GM12878 (cell line): ENCODE results near the gene TSSK2. TPM values are rescaled to one million over a fixed set of nuclear protein-coding genes. Genes with fewer than 3 reads are reported as not detected.

ENCODE experiments used
- ATAC-seq: fragments of 200-7000 bp; cut with Tn5 transposase; 3 replicates; pipeline ENCODE4 v1.9.1; 2020; ENCODE audit warnings: mild to moderate bottlenecking, moderate library complexity
- Bru-seq: library from RNA; stranded (reverse); fragments of 400-500 nt; gene quantifications from one replicate; lab custom pipeline; 2021; lab: Mats Ljungman, UMichigan
- BruChase-seq, 2 experiments: library from RNA; stranded (reverse); fragments of 400-500 nt; gene quantifications; one replicate each; lab custom pipeline; 2021; lab: Mats Ljungman, UMichigan
- BruUV-seq: library from RNA; stranded (reverse); fragments of 400-500 nt; replicated peaks from 2 replicates; lab custom pipeline; 2021; lab: Mats Ljungman, UMichigan
- CTCF ChIA-PET: fragments of 300-600 bp; sonication (Branson Sonifier 250); formaldehyde crosslinking; extraction: SDS; loops from one replicate; lab custom pipeline; 2021; ENCODE audit warnings: inconsistent platforms; lab: Yijun Ruan, JAX
- POLR2A ChIA-PET: fragments of 350-600 bp; formaldehyde crosslinking; extraction: SDS; loops from one replicate; lab custom pipeline; 2021; ENCODE audit warnings: inconsistent platforms; lab: Charles Lee
- RAD21 ChIA-PET: fragments of 300-600 bp; sonication (Branson Sonifier 250); formaldehyde crosslinking; loops from one replicate; lab custom pipeline; 2023; ENCODE audit warnings: antibody characterized with exemption; ENCODE audit not compliant: unreplicated experiment; lab: Charles Lee
- SMC1A ChIA-PET: fragments of 300-600 bp; sonication (Branson Sonifier 250); formaldehyde crosslinking; loops from one replicate; lab custom pipeline; 2023; ENCODE audit not compliant: unreplicated experiment, uncharacterized antibody; lab: Charles Lee
- DNase-seq: peaks from one replicate; pipeline ENCODE4 v3.0.0-alpha.2; 2011; ENCODE audit warnings: low read depth, low spot score
- FAIRE-seq: peaks from 3 replicates; lab custom pipeline; 2011; peaks lifted over from hg19 to GRCh38; lab: Jason Lieb, UNC
- H2AFZ ChIP-seq: 2 replicates; pipeline ENCODE4 v1.6.0; 2011; ENCODE audit warnings: low read depth, low read length, control low read depth; ENCODE audit not compliant: control insufficient read depth
- H3K27ac ChIP-seq: 2 replicates; pipeline ENCODE4 v1.5.1; 2011; ENCODE audit warnings: control low read depth; ENCODE audit not compliant: control insufficient read depth, insufficient read depth
- H3K27me3 ChIP-seq, 2 experiments: replicated peaks in 1 of 2; 2 replicates each; pipeline versions ENCODE4 v1.6.0 to v1.6.1; 2011; ENCODE audit warnings: low read length in 1 of 2; ENCODE audit not compliant: control insufficient read depth in 2 of 2, insufficient read depth in 2 of 2
- H3K36me3 ChIP-seq, 2 experiments: 2 replicates each; pipeline ENCODE4 v1.5.1; 2011; ENCODE audit warnings: low read length in 1 of 2; ENCODE audit not compliant: control insufficient read depth in 2 of 2, insufficient read depth in 2 of 2
- H3K4me1 ChIP-seq: 2 replicates; pipeline ENCODE4 v1.6.1; 2011; ENCODE audit warnings: mild to moderate bottlenecking, low read length, moderate library complexity, mixed read lengths; ENCODE audit not compliant: control insufficient read depth, insufficient read depth
- H3K4me2 ChIP-seq: 2 replicates; pipeline ENCODE4 v1.6.0; 2011; ENCODE audit warnings: control low read depth; ENCODE audit not compliant: control insufficient read depth, insufficient read depth
- H3K4me3 ChIP-seq: fragments of 200-600 bp; sonication (generic); 2 replicates; pipeline ENCODE4 v1.5.1; 2016
- H3K79me2 ChIP-seq: 2 replicates; pipeline ENCODE4 v1.6.0; 2011; ENCODE audit warnings: low read length; ENCODE audit not compliant: control insufficient read depth, insufficient read depth
- H3K9ac ChIP-seq: 2 replicates; pipeline ENCODE4 v1.8.0; 2011; ENCODE audit warnings: low read length, control low read depth, mixed read lengths; ENCODE audit not compliant: control insufficient read depth, insufficient read depth
- H3K9me3 ChIP-seq: replicated peaks from 3 replicates; pipeline ENCODE4 v1.5.1; 2011; ENCODE audit warnings: mild to moderate bottlenecking, low read length; ENCODE audit not compliant: control insufficient read depth, insufficient read depth
- H4K20me1 ChIP-seq: 2 replicates; pipeline ENCODE4 v1.6.0; 2011; ENCODE audit not compliant: control insufficient read depth, insufficient read depth
- CBX3 ChIP-seq: fragments of 200-600 bp; sonication (generic); IDR thresholded peaks from 2 replicates; pipeline ENCODE4 v1.6.1; 2016; ENCODE audit warnings: low read depth, borderline replicate concordance
- SMAD1 ChIP-seq: fragments of 450-650 bp; IDR thresholded peaks from 2 replicates; pipeline ENCODE4 v1.6.1; 2018; ENCODE audit warnings: mild to moderate bottlenecking, low read depth; ENCODE audit not compliant: partially characterized antibody
- SUPT20H ChIP-seq: IDR thresholded peaks from 2 replicates; pipeline ENCODE4 v1.6.1; 2011; ENCODE audit warnings: low read depth, mild to moderate bottlenecking, low read length, moderate library complexity, borderline replicate concordance; ENCODE audit not compliant: control insufficient read depth
- TCF12 ChIP-seq: IDR thresholded peaks from 2 replicates; pipeline ENCODE4 v1.6.1; 2011; ENCODE audit warnings: low read depth, mild to moderate bottlenecking, low read length
- WGBS: methylation state at CpG from one replicate; pipeline ENCODE4 v1.1.6; 2016; ENCODE audit warnings: low lambda C conversion rate; ENCODE audit not compliant: insufficient replicate concordance, insufficient coverage; ENCODE audit errors: missing lambda C conversion rate; 5-methylcytosine and 5-hydroxymethylcytosine counted together
- in situ Hi-C: fragments of 300-500 bp; cut with MboI; formaldehyde crosslinking; loops from 9 replicates; pipeline ENCODE4 v1.14.3; 2018; ENCODE audit warnings: mixed read lengths
- intact Hi-C: fragments of 100-400 bp; cut with micrococcal nuclease; formaldehyde crosslinking; loops from one replicate; pipeline ENCODE4 v1.14.2; 2022; ENCODE audit not compliant: unreplicated experiment
- long read RNA-seq, 2 experiments: library from polyadenylated mRNA; unstranded; transcript quantifications; one replicate each; pipeline ENCODE4 v2.0.0, GENCODE V29; 2019 to 2020
- polyA minus RNA-seq, 3 experiments: library from RNA; depleted of rRNA, polyadenylated mRNA; stranded (reverse); fragments of >200 nt; gene quantifications; 2 replicates each; pipeline ENCODE4 v1.2.3, GENCODE V29; 2011
- polyA plus RNA-seq, 11 experiments: library from polyadenylated mRNA; depleted of rRNA in 4 of 11; unstranded in 6 of 11; stranded (reverse) in 5 of 11; fragments of >200 nt; fragmentation: Nextera tagmentation in 4 of 11; fragmentation: Illumina TruSeq in 1 of 11; extraction: Ambion mirVana in 4 of 11; extraction: Trizol in 1 of 11; gene quantifications; 1 replicate in 1 of 11; 2 replicates in 10 of 11; pipeline versions ENCODE4 v1.2.1 to v1.2.3, GENCODE V29; 2011 to 2016; ENCODE audit warnings: inconsistent platforms in 2 of 11, missing spikeins in 2 of 11, low read depth in 1 of 11
- total RNA-seq, 4 experiments: library from RNA; depleted of rRNA in 3 of 4; stranded (reverse); fragments of >200 nt in 3 of 4; fragmentation: Illumina TruSeq in 1 of 4; extraction: Trizol in 1 of 4; gene quantifications; 2 replicates each; pipeline versions ENCODE4 v1.2.1 to v1.2.3, GENCODE V29; 2013 to 2021
- TF ChIP-seq, protein P1 (sequence below): fragments of 450-650 bp; IDR thresholded peaks from 2 replicates; pipeline ENCODE4 v1.6.1; 2017; ENCODE audit warnings: mild to moderate bottlenecking, low read depth, inconsistent platforms; ENCODE audit not compliant: poor library complexity, severe bottlenecking
- TF ChIP-seq, protein P2 (sequence below): IDR thresholded peaks from 2 replicates; pipeline ENCODE4 v1.6.1; 2011; ENCODE audit warnings: borderline replicate concordance, low read depth, mild to moderate bottlenecking, moderate library complexity, low read length; ENCODE audit not compliant: insufficient read depth, poor library complexity, severe bottlenecking
- TF ChIP-seq, protein P3 (sequence below): fragments of 450-650 bp; IDR thresholded peaks from 2 replicates; pipeline ENCODE4 v1.6.1; 2017; ENCODE audit warnings: mild to moderate bottlenecking, moderate library complexity

TSSK2 gene
- total RNA-seq (2013; cell fraction: nucleolus; rRNA removed), result not detected in 2 replicates
- total RNA-seq (2014; rRNA removed) (0.17 TPM in 1 of 2 replicates, not detected in the other), total RNA-seq (2014; rRNA removed; fragmentation: Illumina TruSeq; extraction: Trizol) (not detected in 2 replicates), total RNA-seq (2021) (not detected in 2 replicates), polyA plus RNA-seq (2011; rRNA removed) (not detected in 2 replicates), polyA plus RNA-seq (2014; fragmentation: Illumina TruSeq; extraction: Trizol) (0.03 TPM in 1 of 2 replicates, not detected in the other), polyA plus RNA-seq (2014; fragmentation: Nextera tagmentation; extraction: Ambion mirVana) (not detected), polyA plus RNA-seq (2014; rRNA removed) (not detected in 2 replicates), polyA plus RNA-seq (2016; fragmentation: Nextera tagmentation; extraction: Ambion mirVana) (not detected), polyA minus RNA-seq (2011; rRNA and poly(A)+ RNA removed) (not detected in 2 replicates), Bru-seq, nascent RNA (percentile 25 among the genes with signal in this experiment), BruChase-seq, experiment 1, labeled RNA remaining after a 6-hour chase (percentile 21 among the genes with signal in this experiment), BruChase-seq, experiment 2, labeled RNA remaining after a 2-hour chase (percentile 31 among the genes with signal in this experiment)
- polyA plus RNA-seq (2011; ENCODE audit: low read depth), result not detected
- polyA plus RNA-seq (2011; cell fraction: cytosol; rRNA removed), result not detected in 2 replicates
- not detected in 2 replicates for polyA plus RNA-seq (2011; cell fraction: nucleus; rRNA removed)
- not detected in 2 replicates for polyA plus RNA-seq (2012)
- polyA minus RNA-seq (2011; cell fraction: cytosol; rRNA and poly(A)+ RNA removed), result not detected in 2 replicates
- polyA minus RNA-seq (2011; cell fraction: nucleus; rRNA and poly(A)+ RNA removed), result not detected in 2 replicates
- long read RNA-seq, experiment 1, result 0 reads
- long read RNA-seq, experiment 2, result 0 reads

DNA sequence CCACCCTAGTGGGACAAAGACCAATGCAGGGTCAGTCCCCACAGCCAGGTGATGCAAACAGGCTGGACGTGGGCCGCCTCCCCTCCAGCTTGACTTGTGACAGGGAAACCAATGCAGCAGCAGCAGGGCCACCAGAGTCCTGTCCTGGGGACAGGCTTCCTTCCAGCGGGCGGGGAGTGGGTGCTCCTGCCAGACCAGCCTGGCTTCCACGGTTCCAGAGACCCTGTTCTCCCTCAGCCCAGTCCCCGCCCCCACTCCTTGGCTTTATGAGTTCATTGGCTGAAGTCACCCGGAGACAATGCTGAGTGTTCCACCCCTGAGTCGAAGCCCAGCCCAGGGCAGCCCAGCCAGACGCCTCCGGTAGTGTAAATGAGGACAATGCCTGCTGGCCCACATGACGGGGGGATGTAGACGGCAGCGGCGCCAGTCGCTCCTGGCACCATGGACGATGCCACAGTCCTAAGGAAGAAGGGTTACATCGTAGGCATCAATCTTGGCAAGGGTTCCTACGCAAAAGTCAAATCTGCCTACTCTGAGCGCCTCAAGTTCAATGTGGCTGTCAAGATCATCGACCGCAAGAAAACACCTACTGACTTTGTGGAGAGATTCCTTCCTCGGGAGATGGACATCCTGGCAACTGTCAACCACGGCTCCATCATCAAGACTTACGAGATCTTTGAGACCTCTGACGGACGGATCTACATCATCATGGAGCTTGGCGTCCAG is at the start of gene TSSK2:
Gene TSSK2 (plus strand): TSS at position 350 of the 726 bp plus-strand sequence. CDS start 92 bp downstream, at position 442.
- Histone ChIP-seq H3K27ac (no peak within 1 kb of the TSS), H3K4me2 (no peak within 1 kb of the TSS), H2AFZ (no peak within 1 kb of the TSS), H3K27me3 (no peaks in the 10 kb centered on the region), H3K4me3 (no peak within 1 kb of the TSS), H3K79me2 (no peaks in the 10 kb centered on the region), H4K20me1 (no peaks in the 10 kb centered on the region), H3K36me3 (peaks cover 0 to 7% of the 10 kb centered on the region in 2 experiments; a peak in 2 of 4 replicates), H3K9ac (no peak within 1 kb of the TSS), H3K4me1 (no peaks in the 10 kb centered on the region), H3K9me3 (no peaks in the 10 kb centered on the region)
- RAD21 ChIA-PET, result no interaction called here
- SMC1A ChIA-PET, result no interaction called here
- ATAC-seq (no peak), DNase-seq (no peak), FAIRE-seq (no peak)
- CTCF ChIA-PET, result interaction anchor here (0.9 kb wide), 1 partner anchor 14 kb away, joined by 3 read pairs; the partner anchor contains the start of gene ESS2
- WGBS, result 96% methylated on average over 27 of the region's 27 CpGs
- BruUV-seq, result no TSS peak
- POLR2A ChIA-PET, result no interaction called here
- intact Hi-C loops, result no loop called here
- TF ChIP-seq, protein P1, sequence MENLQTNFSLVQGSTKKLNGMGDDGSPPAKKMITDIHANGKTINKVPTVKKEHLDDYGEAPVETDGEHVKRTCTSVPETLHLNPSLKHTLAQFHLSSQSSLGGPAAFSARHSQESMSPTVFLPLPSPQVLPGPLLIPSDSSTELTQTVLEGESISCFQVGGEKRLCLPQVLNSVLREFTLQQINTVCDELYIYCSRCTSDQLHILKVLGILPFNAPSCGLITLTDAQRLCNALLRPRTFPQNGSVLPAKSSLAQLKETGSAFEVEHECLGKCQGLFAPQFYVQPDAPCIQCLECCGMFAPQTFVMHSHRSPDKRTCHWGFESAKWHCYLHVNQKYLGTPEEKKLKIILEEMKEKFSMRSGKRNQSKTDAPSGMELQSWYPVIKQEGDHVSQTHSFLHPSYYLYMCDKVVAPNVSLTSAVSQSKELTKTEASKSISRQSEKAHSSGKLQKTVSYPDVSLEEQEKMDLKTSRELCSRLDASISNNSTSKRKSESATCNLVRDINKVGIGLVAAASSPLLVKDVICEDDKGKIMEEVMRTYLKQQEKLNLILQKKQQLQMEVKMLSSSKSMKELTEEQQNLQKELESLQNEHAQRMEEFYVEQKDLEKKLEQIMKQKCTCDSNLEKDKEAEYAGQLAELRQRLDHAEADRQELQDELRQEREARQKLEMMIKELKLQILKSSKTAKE, result no peak
- TF ChIP-seq, protein P2, sequence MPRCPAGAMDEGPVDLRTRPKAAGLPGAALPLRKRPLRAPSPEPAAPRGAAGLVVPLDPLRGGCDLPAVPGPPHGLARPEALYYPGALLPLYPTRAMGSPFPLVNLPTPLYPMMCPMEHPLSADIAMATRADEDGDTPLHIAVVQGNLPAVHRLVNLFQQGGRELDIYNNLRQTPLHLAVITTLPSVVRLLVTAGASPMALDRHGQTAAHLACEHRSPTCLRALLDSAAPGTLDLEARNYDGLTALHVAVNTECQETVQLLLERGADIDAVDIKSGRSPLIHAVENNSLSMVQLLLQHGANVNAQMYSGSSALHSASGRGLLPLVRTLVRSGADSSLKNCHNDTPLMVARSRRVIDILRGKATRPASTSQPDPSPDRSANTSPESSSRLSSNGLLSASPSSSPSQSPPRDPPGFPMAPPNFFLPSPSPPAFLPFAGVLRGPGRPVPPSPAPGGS, result no peak
- TF ChIP-seq SMAD1 (no peak), CBX3 (no peak), TCF12 (no peak), SUPT20H (no peak)
- TF ChIP-seq, protein P3, sequence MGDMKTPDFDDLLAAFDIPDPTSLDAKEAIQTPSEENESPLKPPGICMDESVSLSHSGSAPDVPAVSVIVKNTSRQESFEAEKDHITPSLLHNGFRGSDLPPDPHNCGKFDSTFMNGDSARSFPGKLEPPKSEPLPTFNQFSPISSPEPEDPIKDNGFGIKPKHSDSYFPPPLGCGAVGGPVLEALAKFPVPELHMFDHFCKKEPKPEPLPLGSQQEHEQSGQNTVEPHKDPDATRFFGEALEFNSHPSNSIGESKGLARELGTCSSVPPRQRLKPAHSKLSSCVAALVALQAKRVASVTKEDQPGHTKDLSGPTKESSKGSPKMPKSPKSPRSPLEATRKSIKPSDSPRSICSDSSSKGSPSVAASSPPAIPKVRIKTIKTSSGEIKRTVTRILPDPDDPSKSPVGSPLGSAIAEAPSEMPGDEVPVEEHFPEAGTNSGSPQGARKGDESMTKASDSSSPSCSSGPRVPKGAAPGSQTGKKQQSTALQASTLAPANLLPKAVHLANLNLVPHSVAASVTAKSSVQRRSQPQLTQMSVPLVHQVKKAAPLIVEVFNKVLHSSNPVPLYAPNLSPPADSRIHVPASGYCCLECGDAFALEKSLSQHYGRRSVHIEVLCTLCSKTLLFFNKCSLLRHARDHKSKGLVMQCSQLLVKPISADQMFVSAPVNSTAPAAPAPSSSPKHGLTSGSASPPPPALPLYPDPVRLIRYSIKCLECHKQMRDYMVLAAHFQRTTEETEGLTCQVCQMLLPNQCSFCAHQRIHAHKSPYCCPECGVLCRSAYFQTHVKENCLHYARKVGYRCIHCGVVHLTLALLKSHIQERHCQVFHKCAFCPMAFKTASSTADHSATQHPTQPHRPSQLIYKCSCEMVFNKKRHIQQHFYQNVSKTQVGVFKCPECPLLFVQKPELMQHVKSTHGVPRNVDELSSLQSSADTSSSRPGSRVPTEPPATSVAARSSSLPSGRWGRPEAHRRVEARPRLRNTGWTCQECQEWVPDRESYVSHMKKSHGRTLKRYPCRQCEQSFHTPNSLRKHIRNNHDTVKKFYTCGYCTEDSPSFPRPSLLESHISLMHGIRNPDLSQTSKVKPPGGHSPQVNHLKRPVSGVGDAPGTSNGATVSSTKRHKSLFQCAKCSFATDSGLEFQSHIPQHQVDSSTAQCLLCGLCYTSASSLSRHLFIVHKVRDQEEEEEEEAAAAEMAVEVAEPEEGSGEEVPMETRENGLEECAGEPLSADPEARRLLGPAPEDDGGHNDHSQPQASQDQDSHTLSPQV, result no peak
- in situ Hi-C loops, result no loop called here
